Measurements from ENCODE around the gene STX7. TPM values are rescaled to one million over a fixed set of nuclear protein-coding genes. Genes with fewer than 3 reads are reported as not detected.

Gene STX7
- total RNA-seq, 1 experiment from 2014 or later: 27.8 TPM

DNA sequence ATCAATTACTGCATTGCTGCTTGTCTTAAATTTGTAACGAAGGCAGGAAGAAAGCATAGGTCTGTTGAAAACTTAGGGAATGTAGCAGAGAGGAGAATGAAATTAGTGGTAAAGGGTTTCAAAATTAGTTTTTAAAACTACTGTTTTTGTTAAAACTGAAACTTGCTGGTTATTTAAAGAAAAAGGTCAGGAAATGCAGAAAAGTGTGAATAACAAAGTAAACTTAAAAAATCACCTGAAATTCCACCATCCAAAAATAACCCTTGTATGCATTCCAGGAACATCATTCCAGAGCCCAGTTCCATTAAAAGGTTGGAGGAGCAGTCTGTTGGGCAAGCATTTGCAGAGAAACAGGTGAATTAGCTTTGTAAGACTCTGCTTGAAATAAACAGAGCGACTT, 108.6 kb downstream of the STX7 start (continued):
- no peak for TF ChIP-seq ELF1 (IDR thresholded peaks at IDR 0.05; ENCODE audit: borderline replicate concordance, low read depth)
- TF ChIP-seq RAD21 (IDR thresholded peaks at IDR 0.05; ENCODE audit: low read depth): no peak
- TF ChIP-seq YY1 (IDR thresholded peaks at IDR 0.05; ENCODE audit: extremely low read depth, insufficient replicate concordance, low read depth, low read length): no peak
- no peak for TF ChIP-seq POLR2AphosphoS5 (IDR thresholded peaks at IDR 0.05; ENCODE audit: low read depth, low read length)
- no peak for TF ChIP-seq POLR2A (IDR thresholded peaks at IDR 0.05; ENCODE audit: borderline replicate concordance, extremely low read depth, insufficient read depth, insufficient read length)

- BruUV-seq (replicated peaks): no TSS peak
- Histone ChIP-seq H3K27me3 (ENCODE audit: insufficient read depth, low read length) (no peaks in the 10 kb centered on the region), H2AFZ (ENCODE audit: low read depth, low read length, poor library complexity, severe bottlenecking) (no peak overlapping the region), H3K4me1 (ENCODE audit: control insufficient read depth in 1 of 2, insufficient read depth in 2 of 2, low read length in 2 of 2) (peaks cover 9 to 10% of the 10 kb centered on the region in 2 experiments), H3K36me3 (ENCODE audit: control insufficient read depth in 1 of 2, insufficient read depth in 2 of 2, low read length in 2 of 2) (no peaks in the 10 kb centered on the region), H3K9ac (ENCODE audit: low read length) (no peak overlapping the region), H3K9me3 (ENCODE audit: control insufficient read depth in 1 of 2, insufficient read depth in 1 of 2, low read depth in 1 of 2, low read length in 2 of 2) (no peaks in the 10 kb centered on the region), H3K79me2 (ENCODE audit: insufficient read depth, low read length) (no peaks in the 10 kb centered on the region), H3K4me2 (ENCODE audit: low read length) (peak overlapping the region; percentile 60), H4K20me1 (ENCODE audit: insufficient read depth) (no peaks in the 10 kb centered on the region), H3K27ac (ENCODE audit: low read depth, low read length) (no peak overlapping the region), H3K4me3 (replicated peaks in 1 of 2; ENCODE audit: low read depth in 1 of 2, low read length in 2 of 2) (peak overlapping the region; percentile 18 to 38), H3K9me2 (ENCODE audit: insufficient read depth) (no peaks in the 10 kb centered on the region)
- DNase-seq (ENCODE audit: low read depth, low spot score): no peak
- intact Hi-C loops (cut with micrococcal nuclease): no loop called here
- ChIA-PET CTCF (no interaction called here), RAD21 (ENCODE audit: low non-redundant PET in 1 of 2, low total read pairs in 2 of 2, uncharacterized antibody in 2 of 2, unreplicated experiment in 2 of 2) (no interaction called here), POLR2A (no interaction called here)
- peak; percentile 18; the same call in 1 of the 2 replicates for ATAC-seq
- TF ChIP-seq, protein P1, sequence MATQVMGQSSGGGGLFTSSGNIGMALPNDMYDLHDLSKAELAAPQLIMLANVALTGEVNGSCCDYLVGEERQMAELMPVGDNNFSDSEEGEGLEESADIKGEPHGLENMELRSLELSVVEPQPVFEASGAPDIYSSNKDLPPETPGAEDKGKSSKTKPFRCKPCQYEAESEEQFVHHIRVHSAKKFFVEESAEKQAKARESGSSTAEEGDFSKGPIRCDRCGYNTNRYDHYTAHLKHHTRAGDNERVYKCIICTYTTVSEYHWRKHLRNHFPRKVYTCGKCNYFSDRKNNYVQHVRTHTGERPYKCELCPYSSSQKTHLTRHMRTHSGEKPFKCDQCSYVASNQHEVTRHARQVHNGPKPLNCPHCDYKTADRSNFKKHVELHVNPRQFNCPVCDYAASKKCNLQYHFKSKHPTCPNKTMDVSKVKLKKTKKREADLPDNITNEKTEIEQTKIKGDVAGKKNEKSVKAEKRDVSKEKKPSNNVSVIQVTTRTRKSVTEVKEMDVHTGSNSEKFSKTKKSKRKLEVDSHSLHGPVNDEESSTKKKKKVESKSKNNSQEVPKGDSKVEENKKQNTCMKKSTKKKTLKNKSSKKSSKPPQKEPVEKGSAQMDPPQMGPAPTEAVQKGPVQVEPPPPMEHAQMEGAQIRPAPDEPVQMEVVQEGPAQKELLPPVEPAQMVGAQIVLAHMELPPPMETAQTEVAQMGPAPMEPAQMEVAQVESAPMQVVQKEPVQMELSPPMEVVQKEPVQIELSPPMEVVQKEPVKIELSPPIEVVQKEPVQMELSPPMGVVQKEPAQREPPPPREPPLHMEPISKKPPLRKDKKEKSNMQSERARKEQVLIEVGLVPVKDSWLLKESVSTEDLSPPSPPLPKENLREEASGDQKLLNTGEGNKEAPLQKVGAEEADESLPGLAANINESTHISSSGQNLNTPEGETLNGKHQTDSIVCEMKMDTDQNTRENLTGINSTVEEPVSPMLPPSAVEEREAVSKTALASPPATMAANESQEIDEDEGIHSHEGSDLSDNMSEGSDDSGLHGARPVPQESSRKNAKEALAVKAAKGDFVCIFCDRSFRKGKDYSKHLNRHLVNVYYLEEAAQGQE (IDR thresholded peaks at IDR 0.05; ENCODE audit: low read depth): no peak
- no peak for TF ChIP-seq POLR2AphosphoS5 (IDR thresholded peaks at IDR 0.05; ENCODE audit: low read depth, low read length)
- TF ChIP-seq, protein P2, sequence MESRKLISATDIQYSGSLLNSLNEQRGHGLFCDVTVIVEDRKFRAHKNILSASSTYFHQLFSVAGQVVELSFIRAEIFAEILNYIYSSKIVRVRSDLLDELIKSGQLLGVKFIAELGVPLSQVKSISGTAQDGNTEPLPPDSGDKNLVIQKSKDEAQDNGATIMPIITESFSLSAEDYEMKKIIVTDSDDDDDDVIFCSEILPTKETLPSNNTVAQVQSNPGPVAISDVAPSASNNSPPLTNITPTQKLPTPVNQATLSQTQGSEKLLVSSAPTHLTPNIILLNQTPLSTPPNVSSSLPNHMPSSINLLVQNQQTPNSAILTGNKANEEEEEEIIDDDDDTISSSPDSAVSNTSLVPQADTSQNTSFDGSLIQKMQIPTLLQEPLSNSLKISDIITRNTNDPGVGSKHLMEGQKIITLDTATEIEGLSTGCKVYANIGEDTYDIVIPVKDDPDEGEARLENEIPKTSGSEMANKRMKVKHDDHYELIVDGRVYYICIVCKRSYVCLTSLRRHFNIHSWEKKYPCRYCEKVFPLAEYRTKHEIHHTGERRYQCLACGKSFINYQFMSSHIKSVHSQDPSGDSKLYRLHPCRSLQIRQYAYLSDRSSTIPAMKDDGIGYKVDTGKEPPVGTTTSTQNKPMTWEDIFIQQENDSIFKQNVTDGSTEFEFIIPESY (IDR thresholded peaks at IDR 0.05; ENCODE audit: extremely low read depth, insufficient replicate concordance, low read length): no peak
- TF ChIP-seq SRF (IDR thresholded peaks at IDR 0.05; ENCODE audit: low read depth): no peak
Observed at GRCh38 chr6:132401618-132402285, 111.2 kb downstream of the STX7 start.
